Thyroid gland (tissue), 4 donors: ENCODE results near the gene ANKMY2.

Source experiments
- POLR2A ChIP-seq, 2 donors: fragments of 450-650 bp; IDR thresholded peaks; one replicate each; pipeline ENCODE4 v1.6.1; 2017; ENCODE audit warnings: antibody characterized with exemption in 2 of 2, mild to moderate bottlenecking in 2 of 2, moderate library complexity in 1 of 2
- TF ChIP-seq, protein P1 (sequence below), 6 experiments: fragments of 200-600 bp in 3 of 6; fragments of 450-650 bp in 3 of 6; sonication (generic) in 3 of 6; IDR thresholded peaks; one replicate each; pipeline ENCODE4 v1.5.1; 2016 to 2019; ENCODE audit warnings: antibody characterized with exemption in 6 of 6, mild to moderate bottlenecking in 2 of 6, inconsistent platforms in 1 of 6, moderate library complexity in 1 of 6

DNA sequence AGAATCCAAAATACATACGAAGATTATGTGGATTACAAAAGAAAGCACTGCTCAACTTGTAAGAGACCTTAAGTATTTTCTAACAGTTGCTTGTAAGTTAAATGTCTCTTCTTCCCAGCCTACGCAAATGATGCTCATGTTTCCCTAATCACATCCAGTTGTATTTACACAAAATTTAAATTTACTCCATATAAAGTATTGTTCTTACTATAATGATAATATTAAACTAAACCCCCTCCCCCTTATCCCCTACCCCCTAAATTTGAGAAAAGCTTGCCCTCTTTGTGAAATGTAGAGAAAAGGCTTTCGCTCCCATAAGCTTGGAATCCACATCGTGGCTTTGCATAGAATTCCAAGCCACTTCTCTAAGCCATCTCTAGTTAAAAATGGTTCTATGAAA lies 29.4 kb downstream of the ANKMY2 start:
- no peak for TF ChIP-seq POLR2A (IDR thresholded peaks at IDR 0.05)
- TF ChIP-seq, protein P1, sequence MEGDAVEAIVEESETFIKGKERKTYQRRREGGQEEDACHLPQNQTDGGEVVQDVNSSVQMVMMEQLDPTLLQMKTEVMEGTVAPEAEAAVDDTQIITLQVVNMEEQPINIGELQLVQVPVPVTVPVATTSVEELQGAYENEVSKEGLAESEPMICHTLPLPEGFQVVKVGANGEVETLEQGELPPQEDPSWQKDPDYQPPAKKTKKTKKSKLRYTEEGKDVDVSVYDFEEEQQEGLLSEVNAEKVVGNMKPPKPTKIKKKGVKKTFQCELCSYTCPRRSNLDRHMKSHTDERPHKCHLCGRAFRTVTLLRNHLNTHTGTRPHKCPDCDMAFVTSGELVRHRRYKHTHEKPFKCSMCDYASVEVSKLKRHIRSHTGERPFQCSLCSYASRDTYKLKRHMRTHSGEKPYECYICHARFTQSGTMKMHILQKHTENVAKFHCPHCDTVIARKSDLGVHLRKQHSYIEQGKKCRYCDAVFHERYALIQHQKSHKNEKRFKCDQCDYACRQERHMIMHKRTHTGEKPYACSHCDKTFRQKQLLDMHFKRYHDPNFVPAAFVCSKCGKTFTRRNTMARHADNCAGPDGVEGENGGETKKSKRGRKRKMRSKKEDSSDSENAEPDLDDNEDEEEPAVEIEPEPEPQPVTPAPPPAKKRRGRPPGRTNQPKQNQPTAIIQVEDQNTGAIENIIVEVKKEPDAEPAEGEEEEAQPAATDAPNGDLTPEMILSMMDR (IDR thresholded peaks at IDR 0.05) = no peak
